Ovary (tissue), 9 donors: ENCODE results near the gene SLC25A43. TPM values are rescaled to one million over a fixed set of nuclear protein-coding genes. Genes with fewer than 3 reads are reported as not detected.
"Not testable (repeated sequence)": the region's sequence is repeated elsewhere in the genome, so short reads cannot be mapped to it uniquely, and the experiment has no call there.

Experiments
- DNase-seq, 5 donors: peaks; one replicate each; pipeline ENCODE4 v3.0.0-alpha.2; 2019 to 2020
- H3K27ac ChIP-seq, 2 donors: fragments of 200-600 bp; one replicate each; pipeline versions ENCODE4 v1.5.1 to v1.8.0; 2019 to 2022
- H3K27me3 ChIP-seq: fragments of 200-600 bp; one replicate; pipeline ENCODE4 v1.8.0; 2022
- H3K36me3 ChIP-seq: fragments of 200-600 bp; sonication (generic); one replicate; pipeline ENCODE4 v1.5.1; 2019
- H3K4me1 ChIP-seq: one replicate; pipeline ENCODE4 v1.8.1; 2013; ENCODE audit warnings: mild to moderate bottlenecking, moderate library complexity; ENCODE audit not compliant: insufficient read depth
- H3K4me3 ChIP-seq: fragments of 200-600 bp; sonication (generic); one replicate; pipeline ENCODE4 v1.5.1; 2017
- H3K9me3 ChIP-seq, 2 donors: fragments of 200-600 bp in 1 of 2; sonication (generic) in 1 of 2; one replicate each; pipeline versions ENCODE4 v1.5.1 to v1.8.1; 2013 to 2019; ENCODE audit warnings: mild to moderate bottlenecking in 1 of 2, moderate library complexity in 1 of 2
- EP300 ChIP-seq: sonication (generic); formaldehyde crosslinking; IDR thresholded peaks from one replicate; pipeline ENCODE4 v1.6.1; 2017; ENCODE audit warnings: antibody characterized with exemption
- POLR2A ChIP-seq: fragments of 450-650 bp; IDR thresholded peaks from one replicate; pipeline ENCODE4 v1.6.1; 2017; ENCODE audit warnings: antibody characterized with exemption, mild to moderate bottlenecking, moderate library complexity
- WGBS, 3 donors: extraction: QIAGEN DNeasy Blood & Tissue Kit in 1 of 3; methylation state at CpG; one replicate each; pipeline versions ENCODE4 v1.1.5 to v1.1.7; 2013 to 2017; 5-methylcytosine and 5-hydroxymethylcytosine counted together
- intact Hi-C, 4 donors: fragments of 100-400 bp; cut with DNase I; formaldehyde crosslinking; loops; one replicate each; pipeline versions ENCODE4 v1.11.0 to v1.15.1; 2022 to 2023
- polyA plus RNA-seq, 2 donors: library from polyadenylated mRNA; stranded (reverse); fragments of 200-250 nt in 1 of 2; fragments of 350-450 nt in 1 of 2; fragmentation: Illumina TruSeq in 1 of 2; extraction: RNeasy Lipid Tissue Mini Kit (QIAGEN cat#74804) in 1 of 2; gene quantifications; one replicate each; pipeline ENCODE4 v1.2.3, GENCODE V29; 2013 to 2014
- total RNA-seq, 7 donors: library from RNA; depleted of rRNA in 2 of 7; stranded (reverse); fragments of >200 nt in 2 of 7; fragmentation: NEBNext Ultra II Directional in 3 of 7; extraction: Animal tissue kit (Norgen Biotek cat#: 25700) in 3 of 7; gene quantifications; one replicate each; pipeline versions ENCODE4 v1.1.0 to v1.2.4, GENCODE V29; 2016 to 2023
- TF ChIP-seq, protein P1 (sequence below), 3 donors: fragments of 450-650 bp in 2 of 3; fragments of 200-600 bp in 1 of 3; IDR thresholded peaks; one replicate each; pipeline versions ENCODE4 v1.5.1 to v1.8.0; 2016 to 2022; ENCODE audit warnings: antibody characterized with exemption in 3 of 3, mild to moderate bottlenecking in 1 of 3
- donor health status: DM: no; HTN: no; CAD: no; lungs with moderate emphysema.
- donor health status: DM: no; HTN: no; CAD: no.
- donor health status: Bipolar disorder and iron deficiency.
- donor health status: DM: yes; HTN: yes; CAD: no.
- donor health status: DM: no; HTN: no; CAD: no.
- donor health status: DM: yes; HTN: yes; CAD: no.

The SLC25A43 gene
- total and polyA plus RNA-seq, 9 donors = 6.4 to 14.5 (median 8.2) TPM

DNA sequence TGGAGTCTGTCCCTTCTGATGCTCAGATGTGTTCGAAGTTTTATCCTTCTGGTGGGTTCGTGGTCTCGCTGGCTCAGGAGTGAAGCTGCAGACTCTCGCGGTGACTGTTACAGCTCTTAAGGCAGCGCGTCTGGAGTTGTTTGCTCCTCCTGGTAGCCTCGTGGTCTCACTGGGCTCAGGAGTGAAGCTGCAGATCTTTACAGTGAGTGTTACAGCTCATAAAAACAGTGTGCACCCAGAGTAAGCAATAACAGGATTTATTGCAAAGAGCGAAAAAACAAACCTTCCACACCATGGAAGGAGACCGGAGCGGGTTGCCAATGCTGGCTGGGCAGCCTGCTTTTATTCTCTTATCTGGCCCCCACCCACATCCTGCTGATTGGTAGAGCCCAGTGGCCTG, 87.6 kb downstream of the SLC25A43 start:
- Histone ChIP-seq H3K4me1 (no peaks in the 10 kb centered on the region), H3K27ac (no peak overlapping the region), H3K27me3 (no peaks in the 10 kb centered on the region), H3K36me3 (no peaks in the 10 kb centered on the region), H3K4me3 (no peak overlapping the region), H3K9me3 (no peaks in the 10 kb centered on the region)
- intact Hi-C loops = no loop called here
- TF ChIP-seq POLR2A (no peak), EP300 (no peak)
- TF ChIP-seq, protein P1, sequence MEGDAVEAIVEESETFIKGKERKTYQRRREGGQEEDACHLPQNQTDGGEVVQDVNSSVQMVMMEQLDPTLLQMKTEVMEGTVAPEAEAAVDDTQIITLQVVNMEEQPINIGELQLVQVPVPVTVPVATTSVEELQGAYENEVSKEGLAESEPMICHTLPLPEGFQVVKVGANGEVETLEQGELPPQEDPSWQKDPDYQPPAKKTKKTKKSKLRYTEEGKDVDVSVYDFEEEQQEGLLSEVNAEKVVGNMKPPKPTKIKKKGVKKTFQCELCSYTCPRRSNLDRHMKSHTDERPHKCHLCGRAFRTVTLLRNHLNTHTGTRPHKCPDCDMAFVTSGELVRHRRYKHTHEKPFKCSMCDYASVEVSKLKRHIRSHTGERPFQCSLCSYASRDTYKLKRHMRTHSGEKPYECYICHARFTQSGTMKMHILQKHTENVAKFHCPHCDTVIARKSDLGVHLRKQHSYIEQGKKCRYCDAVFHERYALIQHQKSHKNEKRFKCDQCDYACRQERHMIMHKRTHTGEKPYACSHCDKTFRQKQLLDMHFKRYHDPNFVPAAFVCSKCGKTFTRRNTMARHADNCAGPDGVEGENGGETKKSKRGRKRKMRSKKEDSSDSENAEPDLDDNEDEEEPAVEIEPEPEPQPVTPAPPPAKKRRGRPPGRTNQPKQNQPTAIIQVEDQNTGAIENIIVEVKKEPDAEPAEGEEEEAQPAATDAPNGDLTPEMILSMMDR (IDR thresholded peaks at IDR 0.05) = no peak
- no peak for DNase-seq
- WGBS, 3 donors = 73 to 78% (median 74%) methylated on average over 11 of the region's 11 CpGs

DNA sequence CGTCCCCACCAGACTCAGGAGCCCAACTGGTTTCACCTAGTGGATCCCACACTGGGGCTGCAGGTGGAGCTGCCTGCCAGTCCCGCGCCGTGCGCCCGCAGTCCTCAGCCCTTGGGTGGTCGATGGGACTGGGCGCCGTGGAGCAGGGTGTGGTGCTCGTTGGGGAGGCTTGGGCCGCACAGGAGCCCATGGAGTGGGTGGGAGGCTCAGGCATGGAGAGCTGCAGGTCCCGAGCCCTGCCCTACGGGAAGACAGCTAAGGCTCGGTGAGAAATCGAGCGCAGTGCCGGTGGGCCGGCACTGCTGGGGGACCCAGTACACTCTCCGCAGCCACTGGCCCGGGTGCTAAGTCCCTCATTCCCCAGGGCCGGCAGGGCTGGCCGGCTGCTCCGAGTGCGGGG, 88.6 kb downstream of the SLC25A43 start:
- H3K27ac ChIP-seq, H3K36me3 ChIP-seq, DNase-seq, H3K4me1 ChIP-seq, H3K9me3 ChIP-seq, H3K4me3 ChIP-seq, intact Hi-C loops, H3K27me3 ChIP-seq: not testable (repeated sequence)
- WGBS, 3 donors = 88 to 94% (median 91%) methylated on average over 24 of the region's 24 CpGs

DNA sequence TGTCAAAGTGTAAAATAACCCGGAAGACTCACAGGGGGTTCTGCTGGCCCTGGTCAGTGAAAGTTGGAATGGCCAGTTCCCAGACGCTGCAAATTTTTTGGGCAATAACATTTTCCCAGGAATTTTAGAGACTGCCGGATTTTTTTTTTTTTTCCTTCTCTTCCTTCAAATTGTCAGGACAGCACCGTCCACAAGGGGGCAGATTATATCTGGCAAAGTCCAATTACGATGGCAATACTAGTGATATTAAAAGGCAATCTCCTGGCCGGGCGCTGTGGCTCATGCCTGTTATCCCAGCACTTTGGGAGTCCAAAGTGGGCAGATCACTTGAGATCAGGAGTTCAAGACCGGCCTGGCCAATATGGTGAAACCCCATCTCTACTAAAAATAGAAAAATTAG, 89.6 kb downstream of the SLC25A43 start:
- no peak for TF ChIP-seq EP300
- no peak for TF ChIP-seq POLR2A
- TF ChIP-seq, protein P1 (IDR thresholded peaks at IDR 0.05) = no peak
- no peak overlapping the region for H3K4me3 ChIP-seq
- no peaks in the 10 kb centered on the region for H3K27me3 ChIP-seq
- no peak overlapping the region for H3K27ac ChIP-seq
- no peaks in the 10 kb centered on the region for H3K9me3 ChIP-seq
- no peaks in the 10 kb centered on the region for H3K36me3 ChIP-seq
- WGBS, 3 donors = 19 to 28% (median 23%) methylated on average over 8 of the region's 8 CpGs
- intact Hi-C loops = no loop called here
- no peaks in the 10 kb centered on the region for H3K4me1 ChIP-seq
- DNase-seq = peak in 4 of 5 donors; percentile 28 to 62 (median 48)

DNA sequence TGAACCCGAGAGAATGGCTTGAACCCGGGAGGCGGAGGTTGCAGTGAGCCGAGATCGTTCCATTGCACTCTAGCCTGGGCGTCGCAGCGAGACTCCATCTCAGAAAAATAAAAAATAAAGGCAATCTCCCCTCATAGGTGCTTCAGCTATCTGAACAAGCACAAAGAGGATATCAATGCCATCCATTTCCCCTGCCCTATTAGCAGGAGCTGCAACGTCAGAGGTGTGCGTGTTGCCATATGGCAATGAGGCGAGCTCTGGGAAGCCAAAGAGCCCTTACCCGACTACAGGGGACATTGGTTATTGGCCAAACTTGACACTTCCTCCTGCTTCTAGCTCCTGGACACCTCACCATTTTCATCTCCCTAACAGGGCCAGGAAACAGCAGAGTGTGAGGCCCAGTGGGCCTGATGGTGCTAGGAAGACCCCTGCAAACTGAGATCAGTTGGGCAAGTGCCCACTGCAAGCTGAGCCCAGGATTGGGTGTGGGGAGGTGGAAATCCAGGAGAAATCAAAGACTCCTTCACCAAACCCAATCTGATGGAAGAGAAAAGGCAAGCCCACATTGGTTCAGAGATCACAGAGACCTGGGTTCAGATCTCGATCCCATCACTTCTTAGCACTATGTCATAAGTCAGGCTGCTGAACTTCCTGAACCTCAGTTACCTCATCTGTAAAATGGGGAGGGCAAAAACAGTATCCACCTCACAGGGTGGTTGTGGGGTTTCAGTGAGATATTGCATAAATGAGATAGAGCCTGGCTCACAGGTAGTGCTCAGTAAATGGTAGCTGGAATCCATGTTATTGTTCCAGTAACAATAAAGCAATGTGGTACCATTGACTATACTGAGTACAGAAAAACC, 90.3 kb downstream of the SLC25A43 start:
- H3K4me3 ChIP-seq = no peak overlapping the region
- H3K27me3 ChIP-seq = no peaks in the 10 kb centered on the region
- TF ChIP-seq, protein P1 (IDR thresholded peaks at IDR 0.05) = no peak
- TF ChIP-seq EP300 (no peak), POLR2A (no peak)
- no peak for DNase-seq
- no peaks in the 10 kb centered on the region for H3K4me1 ChIP-seq
- H3K27ac ChIP-seq = no peak overlapping the region
- H3K36me3 ChIP-seq = no peaks in the 10 kb centered on the region
- no peaks in the 10 kb centered on the region for H3K9me3 ChIP-seq
- intact Hi-C loops = no loop called here
- WGBS, 3 donors = 80 to 83% (median 80%) methylated on average over 13 of the region's 13 CpGs

DNA sequence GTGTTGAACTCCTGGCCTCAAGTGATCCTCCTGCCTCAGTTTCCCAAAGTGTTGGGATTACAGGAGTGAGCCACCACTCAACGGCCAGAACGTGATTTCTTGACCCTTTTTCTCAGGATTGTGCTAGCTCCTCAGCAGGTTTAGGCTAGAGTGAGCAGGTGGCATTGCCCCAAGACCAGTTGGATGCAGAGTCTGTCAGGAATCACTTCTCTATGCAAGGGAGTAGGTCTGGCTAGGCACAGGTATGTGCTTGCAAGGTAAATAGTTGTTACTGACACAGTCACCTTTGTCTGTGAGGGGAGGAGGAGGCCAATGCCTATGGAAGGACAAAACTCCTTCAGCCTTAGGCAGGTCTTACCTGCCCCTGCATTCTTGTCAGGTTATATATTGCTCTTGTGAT, 93.3 kb downstream of the SLC25A43 start:
- no peak overlapping the region for H3K27ac ChIP-seq
- H3K9me3 ChIP-seq = no peaks in the 10 kb centered on the region
- DNase-seq = no peak
- no peak overlapping the region for H3K4me3 ChIP-seq
- TF ChIP-seq POLR2A (no peak), EP300 (no peak)
- TF ChIP-seq, protein P1 (IDR thresholded peaks at IDR 0.05) = no peak
- no peaks in the 10 kb centered on the region for H3K36me3 ChIP-seq
- intact Hi-C loops = no loop called here
- no peaks in the 10 kb centered on the region for H3K4me1 ChIP-seq
- no peaks in the 10 kb centered on the region for H3K27me3 ChIP-seq
- WGBS, 3 donors = 54 to 82% (median 82%) methylated on average over 2 of the region's 2 CpGs

DNA sequence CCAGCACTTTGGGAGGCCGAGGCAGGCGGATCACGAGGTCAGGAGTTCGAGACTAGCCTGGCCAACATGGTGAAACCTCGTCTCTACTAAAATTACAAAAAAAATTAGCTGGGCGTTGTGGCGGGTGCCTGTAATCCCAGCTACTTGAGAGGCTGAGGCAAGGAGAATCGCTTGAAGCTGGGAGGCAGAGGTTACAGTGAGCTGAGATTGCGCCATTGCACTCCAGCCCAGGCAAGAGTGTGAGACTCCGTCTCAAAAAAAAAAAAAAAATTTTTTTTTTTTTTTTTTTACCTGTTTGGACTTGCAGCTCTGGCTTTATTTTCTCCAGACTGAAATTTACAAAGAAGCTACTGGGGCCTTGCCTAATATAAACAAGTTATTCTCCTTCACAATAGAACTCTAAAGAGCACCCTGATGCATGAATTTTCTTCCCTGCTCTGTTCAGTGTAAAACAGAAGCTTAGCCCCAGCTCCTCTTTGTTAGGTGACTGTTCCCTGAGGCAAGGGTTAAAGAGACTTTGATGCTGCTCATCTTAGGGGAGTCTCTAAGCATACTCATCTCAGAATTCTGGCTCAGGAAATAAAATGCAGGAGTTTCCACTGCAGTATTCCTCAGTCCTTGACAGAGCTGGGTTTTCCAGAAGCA, 94.8 kb downstream of the SLC25A43 start:
- intact Hi-C loops, H3K27ac ChIP-seq, H3K36me3 ChIP-seq, H3K27me3 ChIP-seq, DNase-seq, H3K4me1 ChIP-seq, H3K4me3 ChIP-seq, H3K9me3 ChIP-seq: not testable (repeated sequence)
- 76 to 87% (median 84%) methylated on average over 10 of the region's 10 CpGs for WGBS, 3 donors
